ENCODE data around the gene EMC8.
"Not testable (repeated sequence)": the region's sequence is repeated elsewhere in the genome, so short reads cannot be mapped to it uniquely, and the experiment has no call there.

Gene EMC8

DNA sequence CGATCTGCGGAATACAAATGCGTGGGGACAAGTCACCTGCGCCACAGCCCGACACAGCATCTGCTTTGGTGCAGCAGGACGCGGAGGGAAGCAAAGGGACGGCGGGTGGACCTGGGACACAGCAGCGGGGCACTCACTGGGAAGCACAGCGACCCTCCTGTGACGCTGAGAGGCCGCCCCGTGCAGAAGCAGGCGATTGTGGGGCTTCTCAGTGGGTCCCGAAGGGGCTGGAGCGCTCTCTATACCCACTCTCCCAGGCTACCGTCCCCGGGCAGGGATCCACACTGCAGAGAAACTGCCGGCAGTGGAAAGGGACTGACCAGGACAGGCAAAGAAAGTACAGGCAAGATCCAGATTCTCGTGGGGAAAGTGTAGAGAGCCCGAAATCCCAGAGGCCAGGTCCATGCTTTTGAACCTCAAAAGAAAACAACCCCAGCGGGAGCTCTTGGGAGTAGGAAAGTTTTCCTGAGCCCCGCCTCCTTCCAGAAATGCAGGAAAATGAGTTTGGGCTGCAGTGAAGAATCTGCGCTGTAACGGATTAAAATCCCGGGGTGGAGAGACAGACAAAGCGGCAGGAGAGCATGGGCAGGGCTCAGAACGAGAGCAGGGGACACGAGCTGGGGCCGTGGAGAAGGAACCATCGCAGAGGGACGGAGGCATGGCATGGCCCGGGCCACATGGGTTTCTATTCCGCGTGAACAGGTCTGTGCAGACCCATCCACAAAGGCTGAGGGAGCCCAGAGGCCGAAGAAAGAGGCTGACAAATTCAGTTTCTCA is 12.9 kb upstream of the EMC8 start:
- no peak for DNase-seq

DNA sequence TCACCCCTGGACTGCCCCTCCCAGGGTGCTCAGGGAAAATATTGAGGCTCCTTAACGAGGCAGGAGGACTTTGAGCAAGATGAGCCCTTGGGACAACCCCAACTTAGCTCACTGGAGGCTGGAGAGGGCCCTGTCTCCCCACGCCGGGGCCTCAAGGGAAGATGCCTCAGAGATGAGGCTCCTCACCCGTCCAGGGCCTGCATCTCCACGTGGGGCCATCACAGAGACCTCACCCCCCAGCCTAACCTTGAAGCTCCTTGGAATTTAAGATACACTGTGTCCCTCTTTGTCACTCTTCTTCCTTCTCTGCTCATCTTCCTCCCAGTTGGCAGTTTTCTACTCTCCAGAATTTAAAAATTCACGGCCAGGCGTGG is 11.4 kb upstream of the EMC8 start:
- DNase-seq = no peak

DNA sequence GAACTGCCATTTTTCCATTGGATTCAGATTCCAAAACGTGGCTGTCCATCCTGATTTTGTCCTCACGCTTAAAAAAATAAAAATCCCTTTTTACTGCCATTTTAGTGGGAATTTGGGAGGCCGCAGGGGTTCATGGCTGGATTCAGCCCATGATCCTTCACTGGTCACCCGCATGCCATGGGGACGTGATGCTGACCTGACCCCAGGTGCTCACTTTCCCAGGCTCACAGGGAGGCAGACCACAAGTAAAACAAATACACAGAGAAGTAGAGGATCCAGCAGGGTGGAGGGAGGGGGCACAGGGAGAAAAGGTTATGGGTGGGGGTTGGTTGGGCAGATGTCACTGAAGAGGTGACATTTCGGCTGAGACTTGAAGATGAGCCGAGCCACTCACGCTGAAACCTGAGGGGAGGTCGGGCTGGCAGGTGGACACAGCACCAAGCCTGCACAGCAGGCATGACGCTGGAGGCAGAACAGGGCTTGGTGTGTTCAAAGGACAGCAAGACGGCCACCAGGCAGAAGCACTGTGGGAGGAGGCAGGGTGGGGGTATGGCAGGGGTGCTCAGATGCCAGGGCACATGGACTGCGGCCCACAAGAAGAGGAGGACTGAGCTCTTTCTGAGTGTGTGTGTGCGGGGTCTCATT is 10.9 kb upstream of the EMC8 start:
- no peak for DNase-seq

GRCh38 chr16:85809645-85810044 is 10.3 kb upstream of the EMC8 start:
- no peak for DNase-seq

- DNase-seq = no peak
Measured at GRCh38 chr16:85808926-85809325, 9.6 kb upstream of the EMC8 start.

- DNase-seq = not testable (repeated sequence)
Measured at GRCh38 chr16:85808104-85808503, 8.8 kb upstream of the EMC8 start.

DNA sequence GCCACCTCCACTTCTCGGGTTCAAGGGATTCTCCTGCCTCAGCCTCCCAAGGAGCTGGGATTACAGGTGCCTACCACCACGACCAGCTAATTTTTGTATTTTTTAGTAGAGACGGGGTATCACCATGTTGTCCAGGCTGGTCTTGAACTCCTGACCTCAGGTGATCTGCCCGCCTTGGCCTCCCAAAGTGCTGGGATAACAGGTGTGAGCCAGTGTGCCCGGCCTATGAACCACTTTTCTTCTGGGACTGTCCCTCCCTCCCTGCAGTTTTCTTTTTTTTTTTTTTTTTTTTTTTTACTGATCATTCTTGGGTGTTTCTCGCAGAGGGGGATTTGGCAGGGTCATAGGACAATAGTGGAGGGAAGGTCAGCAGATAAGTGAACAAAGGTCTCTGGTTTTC is 8.0 kb upstream of the EMC8 start:
- DNase-seq = not testable (repeated sequence)

DNA sequence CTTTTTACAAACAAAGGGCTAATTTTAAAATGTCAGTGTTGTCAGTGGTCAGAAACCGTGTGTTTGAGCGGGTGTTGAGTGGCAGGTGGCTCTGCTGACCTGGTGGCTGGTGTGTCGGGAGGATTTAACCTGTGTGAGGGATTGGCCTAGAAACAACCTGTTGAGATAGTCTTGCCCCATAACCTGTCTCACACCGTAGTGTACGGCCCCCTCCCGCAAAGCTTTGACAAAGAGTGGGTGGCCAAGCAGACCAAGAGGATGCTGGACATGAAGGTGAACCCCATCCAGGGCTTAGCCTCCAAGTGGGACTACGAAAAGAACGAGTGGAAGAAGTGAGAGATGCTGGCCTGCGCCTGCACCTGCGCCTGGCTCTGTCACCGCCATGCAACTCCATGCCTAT is 7.2 kb upstream of the EMC8 start:
- no peak for DNase-seq

DNA sequence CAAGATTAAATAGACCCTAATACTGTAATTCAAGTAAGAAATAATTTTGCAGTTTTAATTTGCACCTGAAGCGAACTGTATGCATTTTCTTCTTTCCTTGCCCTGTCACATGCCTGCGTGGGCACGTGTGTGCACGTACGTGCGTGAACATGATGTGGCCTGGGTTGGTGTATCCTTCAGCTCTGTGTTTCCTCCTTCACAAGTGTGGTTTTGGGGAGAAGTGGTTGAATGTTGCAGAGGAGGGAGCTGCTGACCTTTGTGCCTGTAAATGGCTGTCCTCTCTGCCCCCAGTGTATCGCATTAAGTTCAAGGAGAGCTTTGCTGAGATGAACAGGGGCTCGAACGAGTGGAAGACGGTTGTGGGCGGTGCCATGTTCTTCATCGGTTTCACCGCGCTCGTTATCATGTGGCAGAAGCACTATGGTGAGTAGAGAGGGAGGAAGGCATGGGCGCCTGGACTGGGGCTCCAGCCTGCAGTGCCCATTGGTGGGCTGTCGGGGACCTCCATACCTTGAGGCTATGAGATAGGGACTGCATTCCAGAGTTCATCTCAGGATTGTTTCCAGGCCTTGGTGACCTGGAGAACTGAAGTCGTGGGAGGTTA is 6.2 kb upstream of the EMC8 start:
- DNase-seq = no peak

- no peak for DNase-seq
Measured at GRCh38 chr16:85803570-85803969, 4.2 kb upstream of the EMC8 start.

DNA sequence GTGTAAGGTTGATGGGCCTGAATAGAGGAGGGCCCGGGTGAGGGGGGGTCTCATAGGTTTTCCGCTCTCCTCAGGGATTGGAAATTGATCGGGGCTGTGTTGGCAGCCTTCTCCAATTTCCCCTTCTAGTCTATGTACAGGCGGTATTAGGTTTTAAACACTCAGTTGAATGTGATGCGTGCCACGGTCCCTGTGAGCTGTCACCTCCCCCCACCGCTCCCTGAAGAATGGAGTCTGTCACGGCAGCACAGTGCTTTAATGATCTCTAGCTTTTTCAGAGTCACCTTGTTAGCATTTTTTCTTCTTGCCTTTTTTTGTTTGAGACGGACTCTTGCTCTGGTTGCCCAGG is 951 bp upstream of the EMC8 start:
- peak; percentile 12 for DNase-seq

DNA sequence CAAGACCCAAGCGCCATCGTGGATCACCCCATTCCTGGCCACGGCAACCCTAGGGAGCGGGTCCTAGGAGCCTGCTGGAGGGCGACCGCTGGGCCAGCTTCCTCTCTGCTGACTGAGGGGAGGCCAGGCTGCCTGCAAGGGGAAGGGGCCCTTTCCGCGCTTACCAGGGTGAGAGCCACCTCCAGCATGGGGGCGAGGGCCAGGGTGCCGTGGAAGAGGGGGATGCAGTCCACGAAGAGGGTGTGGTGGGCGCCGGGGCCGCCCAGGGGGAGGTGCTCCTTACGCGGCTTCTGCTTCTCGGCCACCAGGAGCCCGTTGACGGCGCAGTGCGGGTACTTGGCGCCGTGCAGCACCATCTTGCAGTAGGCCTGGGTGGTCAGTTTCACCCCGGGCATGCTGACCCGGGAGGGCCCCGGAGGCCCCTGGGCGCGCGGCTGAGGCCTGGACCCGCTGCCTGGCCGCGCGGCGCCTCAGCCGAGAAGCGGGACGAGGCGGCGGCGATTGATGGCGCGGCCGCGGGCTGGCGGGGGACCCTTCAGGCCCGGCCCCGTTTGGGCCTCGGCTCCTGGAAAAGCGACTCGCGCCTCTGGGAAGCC is 345 bp downstream of the EMC8 start:
- peak; percentile 32 for DNase-seq

DNA sequence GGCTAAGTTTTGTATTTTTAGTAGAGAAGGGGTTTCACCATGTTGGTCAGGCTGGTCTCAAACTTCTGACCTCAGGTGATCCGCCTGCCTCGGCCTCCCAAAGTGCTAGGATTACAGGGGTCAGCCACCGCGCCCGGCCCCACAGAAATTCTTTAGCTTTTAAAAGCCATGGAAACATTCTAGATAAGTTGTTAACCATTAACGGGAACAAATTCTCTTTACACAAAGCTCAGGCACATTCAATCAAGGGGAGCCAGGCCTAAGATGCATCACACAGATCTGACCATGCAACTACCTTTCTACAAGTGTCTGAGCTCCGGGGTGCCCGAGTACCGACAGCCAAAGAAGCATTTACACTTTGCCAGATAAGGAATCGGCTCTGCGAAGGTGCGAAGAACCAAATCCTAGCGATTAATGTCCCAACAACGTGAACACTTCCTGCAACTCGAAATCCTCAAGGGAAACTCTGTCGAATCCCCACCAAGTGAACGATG is 1.0 kb downstream of the EMC8 start:
- peak; percentile 6 for DNase-seq

- no peak for DNase-seq
Measured at GRCh38 chr16:85796599-85796998, 2.7 kb downstream of the EMC8 start.

DNA sequence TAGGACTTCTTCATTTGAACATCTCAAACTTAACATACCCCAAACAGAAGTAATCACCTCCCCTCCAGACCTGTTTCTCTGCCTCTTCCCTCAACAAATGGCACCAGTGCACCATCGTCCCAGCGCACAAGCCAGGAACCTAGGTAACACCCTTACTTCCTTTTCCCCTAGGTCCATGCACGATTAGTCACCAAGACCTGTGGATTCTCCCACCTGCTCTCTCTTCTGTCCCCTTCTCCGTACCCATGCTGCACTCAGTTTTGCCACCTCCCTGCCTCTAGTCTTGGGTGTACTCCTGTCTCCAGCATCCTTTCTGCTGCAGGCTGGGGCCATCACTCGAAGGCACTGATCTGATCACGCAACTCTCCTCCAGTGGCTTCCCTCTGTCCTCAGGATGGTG is 3.2 kb downstream of the EMC8 start:
- no peak for DNase-seq

- no peak for DNase-seq
Measured at GRCh38 chr16:85794696-85795095, 4.6 kb downstream of the EMC8 start.

- DNase-seq = no peak
Measured at GRCh38 chr16:85793662-85794298, 5.6 kb downstream of the EMC8 start.

DNA sequence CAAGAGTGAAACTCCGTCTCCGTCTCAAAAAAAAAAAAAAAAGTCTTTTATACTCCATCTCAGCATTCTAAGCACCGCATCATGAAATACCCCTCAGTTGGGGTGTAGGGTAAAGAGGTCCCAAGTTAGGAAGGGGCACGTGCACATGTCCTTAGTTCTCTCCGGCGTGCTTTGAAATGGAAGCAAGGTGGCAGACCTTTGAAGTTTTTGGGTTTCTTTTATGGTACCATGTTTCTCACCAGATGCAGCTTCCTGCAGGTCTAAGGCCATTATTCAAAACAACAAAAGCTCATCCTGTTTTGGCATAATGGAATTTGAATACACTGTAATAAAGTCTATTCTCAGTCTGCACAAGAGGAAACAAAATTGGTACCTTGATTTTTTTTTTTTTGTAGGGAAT is 9.6 kb downstream of the EMC8 start:
- no peak for DNase-seq

GRCh38 chr16:85788819-85789218 is 10.5 kb downstream of the EMC8 start:
- DNase-seq = no peak

- no peak for DNase-seq
Measured at GRCh38 chr16:85785927-85786326, 13.4 kb downstream of the EMC8 start.

DNA sequence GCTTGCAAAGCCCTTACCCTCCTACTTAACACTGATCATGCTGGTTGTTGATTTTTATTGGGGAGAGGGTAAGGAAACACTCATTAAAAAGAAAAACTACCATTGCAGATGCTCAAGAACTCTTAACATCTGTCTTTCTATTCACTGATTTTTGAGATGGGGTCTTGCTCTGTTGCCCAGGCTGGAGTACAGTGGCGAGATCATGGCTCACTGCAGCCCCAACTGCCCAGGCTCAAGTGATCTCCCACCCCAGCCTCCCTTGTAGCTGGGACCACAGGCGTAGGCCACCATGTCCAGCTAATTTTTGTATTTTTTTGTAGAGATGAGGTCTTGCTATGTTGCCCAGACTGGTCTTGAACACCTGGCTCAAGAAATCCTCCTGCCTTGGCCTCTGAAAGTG is 14.5 kb downstream of the EMC8 start:
- DNase-seq = no peak

- no peak for DNase-seq
Measured at GRCh38 chr16:85783441-85783840, 15.9 kb downstream of the EMC8 start.

DNA sequence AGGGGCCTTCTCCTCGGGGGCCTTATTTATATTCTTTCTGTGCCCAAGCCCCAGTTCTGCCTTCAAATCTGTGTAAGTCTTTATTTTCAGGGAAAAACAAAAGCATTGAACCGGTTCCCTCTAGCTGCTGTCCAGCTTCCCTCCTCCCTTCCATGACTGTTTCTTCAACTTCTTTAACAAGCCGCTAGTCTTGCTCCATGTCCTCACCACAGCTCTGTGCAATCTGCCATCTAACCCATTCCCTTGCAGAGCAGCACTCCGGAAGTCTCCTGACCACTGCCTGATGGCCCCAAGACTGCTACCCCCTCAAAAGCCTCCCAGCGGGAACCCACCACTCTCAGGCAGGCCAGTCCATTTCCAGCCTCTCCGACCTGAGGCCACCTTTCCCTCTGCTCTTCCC is 16.9 kb downstream of the EMC8 start:
- no peak for DNase-seq

All from hematopoietic multipotent progenitor cell treated with erythropoietin and hydrocortisone succinate and interleukin-3 and kit ligand, for 8 days (in vitro differentiated cells).